Measurements from ENCODE around the gene UPP2. TPM values are rescaled to one million over a fixed set of nuclear protein-coding genes. Genes with fewer than 3 reads are reported as not detected.

The UPP2 gene
- total RNA-seq, 1 donor, result not detected

Other genes starting within 250 kb of the UPP2 start
- gene ACVR1, start 225.5 kb upstream of the UPP2 start, total RNA-seq, result 8.1 TPM